OCI-LY3 (cell line): ENCODE measurements around the gene IFT80.

Source experiments
- CTCF ChIP-seq: fragments of 200-600, 300-600 bp; sonication (generic); IDR thresholded peaks from 2 replicates; pipeline ENCODE4 v1.5.1; 2014; ENCODE audit warnings: antibody characterized with exemption, low read length, low read depth
- EZH2phosphoT487 ChIP-seq: fragments of 200-600 bp; shearing (Covaris generic); IDR thresholded peaks from 2 replicates; pipeline ENCODE4 v1.6.1; 2018; ENCODE audit warnings: antibody characterized with exemption, mixed run types, low read depth

GRCh38 chr3:160314995-160315394 lies 84.0 kb downstream of the IFT80 start:
- no peak for TF ChIP-seq CTCF
- no peak for TF ChIP-seq EZH2phosphoT487
